AG09319 (cell line): ENCODE measurements around the gene UBA52.
"Not testable (repeated sequence)": the region's sequence is repeated elsewhere in the genome, so short reads cannot be mapped to it uniquely, and the experiment has no call there.

Experiments
- DNase-seq: peaks from one replicate; pipeline ENCODE4 v3.0.0-alpha.2; 2010; ENCODE audit warnings: low read depth; ENCODE audit errors: extremely low read depth
- TF ChIP-seq, protein P1 (sequence below): IDR thresholded peaks from 2 replicates; pipeline ENCODE4 v1.5.1; 2011; ENCODE audit warnings: low read depth, mild to moderate bottlenecking, inconsistent platforms, low read length, moderate library complexity

UBA52 gene

DNA sequence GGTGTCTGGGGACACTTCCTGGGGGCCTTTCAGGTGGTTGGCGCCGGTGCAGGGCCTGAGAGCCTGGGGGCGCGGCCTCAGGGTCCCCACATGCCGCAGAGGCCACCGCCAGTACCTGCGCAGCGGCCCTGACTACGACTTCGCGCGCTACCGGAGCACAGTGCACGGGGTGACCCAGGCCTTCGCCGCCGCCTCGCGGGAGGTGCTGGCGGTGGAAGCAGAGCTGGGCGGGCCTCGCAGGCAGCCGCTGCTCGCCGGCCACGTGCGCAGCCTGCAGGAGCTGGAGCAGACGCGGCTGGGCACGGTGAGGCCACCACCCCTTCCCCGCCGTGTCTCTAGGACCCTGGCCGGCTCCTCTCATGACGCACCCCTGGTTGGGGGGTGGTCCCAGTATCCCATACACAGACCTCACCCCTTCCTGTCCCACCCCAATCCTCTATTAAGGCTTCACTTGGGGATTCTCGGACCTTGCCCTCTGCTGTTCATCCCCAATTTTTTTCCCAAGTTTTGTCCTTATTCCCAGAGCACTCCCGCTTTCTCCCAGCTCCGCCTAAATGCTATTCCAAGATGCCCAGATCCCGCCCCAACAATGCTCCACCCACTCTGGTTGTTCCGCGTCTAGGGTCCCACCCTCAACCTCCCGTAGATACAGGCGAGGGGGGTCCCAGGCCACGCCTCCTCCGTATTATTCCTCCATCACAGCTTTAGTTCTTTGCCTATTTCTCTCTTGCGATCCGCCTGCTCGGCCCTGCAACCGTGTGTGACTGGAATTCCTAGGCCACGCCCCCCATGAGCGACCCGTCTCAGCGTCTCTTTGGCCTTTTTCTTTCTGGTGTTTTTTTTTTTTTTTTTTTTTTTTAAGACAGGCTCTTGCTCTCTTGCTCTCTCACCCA lies 18.0 kb downstream of the UBA52 start:
- no peak for DNase-seq
- TF ChIP-seq, protein P1, sequence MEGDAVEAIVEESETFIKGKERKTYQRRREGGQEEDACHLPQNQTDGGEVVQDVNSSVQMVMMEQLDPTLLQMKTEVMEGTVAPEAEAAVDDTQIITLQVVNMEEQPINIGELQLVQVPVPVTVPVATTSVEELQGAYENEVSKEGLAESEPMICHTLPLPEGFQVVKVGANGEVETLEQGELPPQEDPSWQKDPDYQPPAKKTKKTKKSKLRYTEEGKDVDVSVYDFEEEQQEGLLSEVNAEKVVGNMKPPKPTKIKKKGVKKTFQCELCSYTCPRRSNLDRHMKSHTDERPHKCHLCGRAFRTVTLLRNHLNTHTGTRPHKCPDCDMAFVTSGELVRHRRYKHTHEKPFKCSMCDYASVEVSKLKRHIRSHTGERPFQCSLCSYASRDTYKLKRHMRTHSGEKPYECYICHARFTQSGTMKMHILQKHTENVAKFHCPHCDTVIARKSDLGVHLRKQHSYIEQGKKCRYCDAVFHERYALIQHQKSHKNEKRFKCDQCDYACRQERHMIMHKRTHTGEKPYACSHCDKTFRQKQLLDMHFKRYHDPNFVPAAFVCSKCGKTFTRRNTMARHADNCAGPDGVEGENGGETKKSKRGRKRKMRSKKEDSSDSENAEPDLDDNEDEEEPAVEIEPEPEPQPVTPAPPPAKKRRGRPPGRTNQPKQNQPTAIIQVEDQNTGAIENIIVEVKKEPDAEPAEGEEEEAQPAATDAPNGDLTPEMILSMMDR = no peak

DNA sequence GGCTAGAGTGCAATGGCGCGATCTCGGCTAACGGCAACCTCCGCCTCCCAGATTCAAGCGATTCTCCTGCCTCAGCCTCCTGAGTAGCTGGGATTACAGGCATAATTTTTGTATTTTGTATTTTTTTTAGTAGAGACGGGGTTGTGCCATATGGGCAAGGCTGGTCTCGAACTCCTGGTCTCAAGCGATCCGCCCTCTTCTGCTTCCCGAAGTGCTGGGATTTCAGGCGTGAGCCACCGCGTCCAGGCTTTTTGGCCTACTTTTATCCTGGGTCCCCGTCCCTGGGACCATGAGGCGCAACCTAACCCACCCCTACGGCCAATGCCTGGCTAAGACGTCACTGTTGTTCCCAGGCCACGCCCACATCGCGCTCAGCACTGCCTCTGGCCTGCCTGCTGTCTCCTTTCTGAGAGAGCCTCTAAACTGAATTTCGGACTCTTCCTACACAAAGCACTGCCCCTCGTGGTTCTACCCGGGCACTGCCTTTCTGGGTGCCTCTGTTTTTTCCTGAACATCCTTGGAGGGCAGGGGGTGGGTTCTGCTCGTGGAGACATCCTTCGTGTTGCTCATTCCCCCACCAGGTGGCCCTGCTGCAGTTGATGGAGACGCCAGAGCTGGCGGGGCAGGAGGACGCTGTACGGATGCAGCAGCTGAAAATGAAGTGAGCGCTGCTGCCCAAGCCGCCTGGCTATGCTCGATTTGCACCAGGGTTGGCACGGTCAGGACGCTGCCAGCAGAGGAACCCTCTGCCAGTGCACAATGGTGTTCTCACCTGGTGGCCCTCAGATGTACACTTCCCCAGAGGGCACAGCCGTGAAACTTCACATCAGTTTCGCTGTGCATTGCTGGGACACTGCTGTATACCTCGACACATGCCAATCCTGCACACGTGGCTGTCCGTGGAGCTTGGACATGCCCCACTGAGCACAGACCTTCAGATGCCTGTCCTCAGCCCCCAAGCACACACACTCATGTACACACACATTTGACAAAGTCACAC lies 18.9 kb downstream of the UBA52 start:
- DNase-seq = no peak
- TF ChIP-seq, protein P1 = peak; percentile 43

GRCh38 chr19:18591735-18592385 lies 20.2 kb downstream of the UBA52 start:
- DNase-seq = peak; percentile 76
- TF ChIP-seq, protein P1 = no peak

DNA sequence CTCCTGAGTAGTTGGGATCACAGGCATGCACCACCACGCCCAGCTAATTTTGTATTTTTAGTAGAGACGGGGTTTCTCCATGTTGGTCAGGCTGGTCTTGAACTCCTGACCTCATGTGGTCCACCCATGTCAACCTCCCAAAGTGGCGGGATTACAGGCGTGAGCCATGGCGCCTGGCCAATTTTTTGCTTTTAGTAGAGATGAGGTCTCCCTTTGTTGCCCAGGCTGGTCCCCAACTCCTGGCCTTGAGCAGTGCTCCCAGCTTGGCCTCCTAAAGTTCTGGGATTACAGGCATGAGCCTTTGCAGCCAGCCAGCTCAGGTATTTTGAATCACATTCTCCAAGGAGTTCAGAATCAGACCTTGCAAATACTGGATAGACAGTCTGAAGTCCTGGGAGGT lies 21.1 kb downstream of the UBA52 start:
- DNase-seq = not testable (repeated sequence)

DNA sequence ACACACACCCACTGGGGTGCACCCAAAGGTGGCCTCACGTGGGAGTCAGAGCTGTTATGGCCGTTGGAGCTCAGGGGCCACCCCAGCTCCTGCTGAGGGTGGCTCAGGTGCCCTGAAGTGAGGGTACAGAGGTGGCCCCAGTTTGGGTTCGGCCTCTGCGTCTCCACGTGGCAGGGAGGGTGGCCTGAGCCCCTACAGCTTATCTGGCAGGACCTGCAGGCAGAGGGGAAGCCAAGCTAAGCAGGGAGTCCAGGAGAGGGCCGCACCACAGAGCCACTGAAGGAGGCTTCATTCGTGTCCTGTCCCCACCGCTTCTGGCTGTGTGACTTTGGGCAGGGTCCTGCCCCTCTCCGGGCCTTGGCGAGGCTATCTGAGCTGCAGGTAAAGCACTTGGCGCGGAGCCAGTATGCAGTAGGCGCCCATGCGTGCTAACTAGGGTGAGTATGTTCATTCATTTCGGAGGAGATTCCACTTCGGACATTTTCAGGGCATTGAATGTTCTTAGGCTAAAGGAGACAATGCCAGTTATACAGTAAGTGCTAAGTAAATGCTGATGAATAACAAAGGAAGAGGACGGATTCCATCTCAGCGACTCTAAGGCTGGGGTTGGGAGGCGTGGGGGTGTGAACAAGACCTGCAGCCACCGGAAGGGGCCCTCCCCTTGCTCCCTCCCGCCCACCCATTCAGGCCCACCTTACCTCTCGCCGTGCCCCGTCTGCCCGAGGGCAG lies 21.9 kb downstream of the UBA52 start:
- no peak for DNase-seq
- TF ChIP-seq, protein P1 = no peak

DNA sequence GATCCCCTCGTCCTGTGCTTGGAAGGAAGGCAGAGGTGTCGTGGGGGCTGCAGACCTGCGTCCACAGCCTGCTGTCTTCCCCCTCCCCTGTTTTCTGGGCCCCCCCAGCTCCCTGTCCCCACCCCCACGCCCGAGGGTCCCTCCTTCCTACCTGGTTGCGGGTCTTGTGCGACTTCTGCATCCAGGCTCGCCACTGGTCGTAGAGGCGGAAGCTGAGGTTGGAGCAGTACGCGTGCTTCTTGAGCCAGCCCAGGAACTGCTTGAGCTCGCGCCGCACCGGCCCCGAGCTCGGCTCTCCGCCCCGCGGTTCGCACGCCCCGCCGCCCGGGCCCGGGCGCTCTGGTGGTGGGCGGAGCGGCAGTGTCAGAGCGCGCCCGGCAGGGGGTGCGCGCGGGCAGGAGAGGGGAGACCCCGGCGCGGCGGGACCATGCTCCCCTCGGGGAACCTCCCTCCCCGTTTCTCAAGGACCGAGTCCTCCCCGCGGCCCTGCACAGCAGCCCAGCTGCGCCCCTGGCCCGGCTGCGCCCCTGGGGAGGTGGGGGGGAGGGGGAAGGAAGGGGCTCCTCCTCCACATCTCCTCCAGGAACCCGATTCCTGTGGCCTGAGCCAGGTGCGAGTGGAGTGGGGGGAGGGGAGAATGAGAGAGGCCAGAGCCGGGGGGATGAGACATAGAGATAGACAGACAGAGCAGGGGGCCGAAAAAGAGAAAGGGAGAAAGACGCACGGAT lies 22.6 kb downstream of the UBA52 start:
- TF ChIP-seq, protein P1 = peak; percentile 51
- DNase-seq = no peak
